GM18861 (cell line): ENCODE measurements around the gene MAB21L3.

Experiments
- ATAC-seq: cut with Tn5 transposase; IDR thresholded peaks from one replicate; pipeline ENCODE4 v1.9.1; 2021; ENCODE audit not compliant: unreplicated experiment

The MAB21L3 gene

GRCh38 chr1:116110567-116111523 lies at the start of gene MAB21L3:
Gene MAB21L3, plus strand, starts transcription at chr1:116111399. Its CDS starts 1,217 bp downstream, at chr1:116112616.
- ATAC-seq = peak; percentile 55

GRCh38 chr1:116062201-116062600 lies 49.0 kb upstream of the MAB21L3 start:
- no peak for ATAC-seq

- no peak for ATAC-seq
These were observed 46.6 kb upstream of the MAB21L3 start for GRCh38 chr1:116064616-116065015.

GRCh38 chr1:116066868-116067565 lies 44.2 kb upstream of the MAB21L3 start:
- ATAC-seq = no peak

GRCh38 chr1:116067566-116067890 lies 43.7 kb upstream of the MAB21L3 start:
- ATAC-seq = no peak

GRCh38 chr1:116075575-116075974 lies 35.6 kb upstream of the MAB21L3 start:
- ATAC-seq = no peak

GRCh38 chr1:116075990-116076389 lies 35.2 kb upstream of the MAB21L3 start:
- no peak for ATAC-seq

GRCh38 chr1:116076831-116077230 lies 34.4 kb upstream of the MAB21L3 start:
- ATAC-seq = no peak

GRCh38 chr1:116078699-116079223 lies 32.4 kb upstream of the MAB21L3 start:
- ATAC-seq = no peak

GRCh38 chr1:116087628-116088027 lies 23.6 kb upstream of the MAB21L3 start:
- no peak for ATAC-seq

GRCh38 chr1:116089870-116090269 lies 21.3 kb upstream of the MAB21L3 start:
- no peak for ATAC-seq

- ATAC-seq = no peak
These were observed 20.1 kb upstream of the MAB21L3 start for GRCh38 chr1:116091083-116091482.

GRCh38 chr1:116092752-116093489 lies 18.3 kb upstream of the MAB21L3 start:
- ATAC-seq = no peak

- ATAC-seq = no peak
These were observed 16.2 kb upstream of the MAB21L3 start for GRCh38 chr1:116095027-116095426.

- ATAC-seq = no peak
These were observed 15.1 kb upstream of the MAB21L3 start for GRCh38 chr1:116096013-116096618.

GRCh38 chr1:116097626-116098025 lies 13.6 kb upstream of the MAB21L3 start:
- ATAC-seq = no peak

- no peak for ATAC-seq
These were observed 11.8 kb upstream of the MAB21L3 start for GRCh38 chr1:116099379-116099778.

GRCh38 chr1:116099919-116100318 lies 11.3 kb upstream of the MAB21L3 start:
- ATAC-seq = no peak

- no peak for ATAC-seq
These were observed 6.5 kb upstream of the MAB21L3 start for GRCh38 chr1:116104667-116105066.

GRCh38 chr1:116105996-116106395 lies 5.2 kb upstream of the MAB21L3 start:
- ATAC-seq = no peak

- ATAC-seq = no peak
These were observed 4.6 kb upstream of the MAB21L3 start for GRCh38 chr1:116106646-116107045.
